ENCODE data around the gene CD69.

Gene CD69

DNA sequence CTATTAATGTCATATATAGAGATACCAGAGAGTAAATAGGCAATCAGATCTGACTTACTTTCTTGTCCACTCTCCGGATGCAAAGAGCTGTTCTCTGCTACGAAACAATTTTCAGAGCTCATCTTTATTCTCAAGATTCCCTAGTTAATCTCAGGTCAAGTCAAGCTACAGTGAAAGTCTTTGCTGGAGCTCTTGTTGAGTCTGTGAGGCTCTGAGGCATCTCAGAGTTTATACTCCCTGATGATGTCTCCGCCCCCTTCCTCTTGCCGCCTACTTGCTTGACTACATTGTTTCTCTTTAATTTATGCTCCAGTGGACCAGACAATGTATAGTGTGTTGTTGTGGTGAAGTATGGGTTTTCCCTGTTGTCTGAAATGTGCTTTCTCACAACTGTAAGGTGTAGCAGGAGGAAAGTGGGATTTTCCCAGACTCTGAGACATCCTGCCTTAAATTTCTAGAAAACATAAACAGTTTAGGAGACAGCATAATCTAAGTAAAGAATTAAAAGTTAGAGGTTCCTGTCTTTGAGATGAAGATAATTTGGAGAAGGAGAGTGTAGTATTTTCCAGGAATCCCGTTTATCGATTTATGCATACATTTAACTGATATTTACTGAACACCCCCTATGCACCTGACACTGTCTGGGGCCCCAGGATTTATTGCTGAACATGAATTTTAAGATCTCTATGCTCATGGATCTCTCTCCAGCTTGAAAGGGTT is at the start of gene CD69:
CD69 (minus strand) TSS at position 203 of the 720 bp plus-strand sequence; CDS start at position 122, 81 bp downstream.
- peak; percentile 98 for DNase-seq

DNA sequence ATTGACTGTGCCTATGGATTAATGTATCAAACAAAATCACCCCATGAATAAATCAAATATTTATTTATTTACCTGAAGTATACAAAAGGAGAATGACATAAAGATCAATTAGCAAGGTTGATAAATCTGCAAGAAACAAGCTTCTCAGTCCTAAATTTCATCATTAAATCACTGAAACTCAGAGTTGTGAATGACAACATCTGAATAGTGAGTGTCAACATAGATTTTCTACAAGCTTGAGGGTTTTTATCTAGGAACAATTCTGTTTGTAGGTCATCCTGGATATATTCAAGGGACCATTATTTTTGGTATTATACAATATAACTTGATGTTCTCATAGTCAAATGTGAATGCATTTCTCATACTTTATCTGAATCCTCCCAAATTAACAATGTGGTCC is 49.2 kb upstream of the CD69 start:
- DNase-seq = no peak

DNA sequence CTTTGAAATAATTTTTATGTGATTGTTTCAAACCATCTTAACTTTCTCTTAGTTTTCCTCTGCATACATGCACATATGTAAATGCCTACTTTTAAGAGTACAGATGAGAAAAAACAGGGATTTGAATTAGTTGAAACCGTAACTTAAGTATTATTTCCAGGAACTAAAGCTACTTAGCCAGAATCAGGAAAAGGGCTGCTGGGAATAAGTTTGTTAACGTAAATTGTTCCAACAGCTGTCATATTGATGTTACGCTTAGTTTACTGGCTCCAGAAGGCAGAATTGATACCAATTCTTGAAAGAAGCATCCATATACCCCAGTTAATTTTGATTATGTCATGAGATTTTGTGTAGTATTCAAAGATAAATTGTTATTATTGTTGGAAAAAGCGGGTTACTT is 48.6 kb upstream of the CD69 start:
- no peak for DNase-seq

DNA sequence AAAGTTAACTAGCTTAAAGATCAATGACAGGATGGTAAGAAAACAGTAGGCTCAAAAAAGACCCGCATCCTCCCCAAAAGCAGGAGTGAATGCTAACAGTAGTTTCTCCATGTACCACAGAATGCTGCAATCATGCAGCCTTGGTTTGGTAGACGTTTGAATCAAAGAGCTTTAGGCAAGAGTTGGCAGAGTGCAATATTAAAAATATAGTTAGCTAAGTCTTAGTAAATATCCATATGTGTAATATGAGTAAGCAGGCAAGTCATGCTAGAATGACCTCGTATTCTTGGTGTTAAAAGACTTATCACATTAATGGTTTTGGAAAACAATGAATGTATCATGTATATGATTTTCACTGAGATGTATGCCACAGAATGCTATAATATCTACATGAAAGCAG is 47.8 kb upstream of the CD69 start:
- no peak for DNase-seq

DNA sequence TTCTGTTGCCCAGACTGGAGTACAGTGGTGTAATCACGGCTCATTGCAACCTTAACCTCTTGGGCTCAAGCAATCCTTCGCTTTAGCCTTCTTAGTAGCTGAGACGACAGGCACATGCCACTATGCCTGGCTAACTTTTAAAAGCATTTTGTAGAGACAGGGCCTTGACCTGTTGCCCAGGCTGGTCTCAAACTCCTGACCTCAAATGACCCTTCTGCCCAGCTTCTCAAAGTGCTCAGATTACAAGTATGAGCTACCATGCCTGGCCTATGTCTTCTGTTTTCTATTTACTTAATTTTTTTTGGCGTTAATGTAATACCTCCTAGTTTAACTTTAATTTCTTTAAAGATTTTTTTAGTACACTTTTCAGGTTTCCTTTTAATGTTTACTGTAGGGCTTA is 46.0 kb upstream of the CD69 start:
- DNase-seq = no peak

DNA sequence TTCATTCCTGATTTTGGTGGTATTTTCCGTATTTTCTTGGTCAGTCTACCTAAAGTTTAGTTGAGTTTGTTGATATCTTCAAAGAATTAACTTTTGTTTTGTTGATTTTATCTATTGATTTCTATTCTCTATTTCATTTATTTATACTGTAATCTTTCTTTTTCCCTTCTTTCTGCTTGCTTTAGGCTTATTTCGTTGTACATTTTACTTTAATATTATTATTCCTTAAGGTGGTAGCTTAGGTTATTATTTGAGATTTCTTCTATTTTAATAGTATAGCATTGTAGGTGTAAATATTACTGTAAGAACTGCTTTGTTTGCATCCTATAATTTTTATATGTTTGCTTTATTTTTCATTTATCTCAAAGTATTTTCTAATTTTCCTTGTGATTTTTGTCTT is 45.2 kb upstream of the CD69 start:
- DNase-seq = no peak

DNA sequence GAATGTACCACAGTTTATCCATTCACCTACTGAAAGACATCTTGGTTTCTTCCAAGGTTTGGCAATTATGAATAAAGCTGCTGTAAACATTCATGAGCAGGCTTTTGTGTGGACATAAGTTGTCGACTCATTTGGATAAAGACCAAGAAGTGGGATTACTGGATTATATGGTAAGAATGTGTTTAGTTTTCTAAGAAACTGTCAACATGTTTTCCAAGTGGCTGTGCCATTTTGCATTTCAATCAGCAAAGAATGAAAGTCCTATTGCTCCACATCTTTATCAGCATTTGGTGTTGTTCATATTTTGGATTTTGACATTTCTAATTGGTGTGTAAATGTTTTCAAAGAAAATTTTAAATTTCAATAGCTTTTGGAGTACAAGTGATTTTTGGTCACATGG is 39.3 kb upstream of the CD69 start:
- DNase-seq = no peak

DNA sequence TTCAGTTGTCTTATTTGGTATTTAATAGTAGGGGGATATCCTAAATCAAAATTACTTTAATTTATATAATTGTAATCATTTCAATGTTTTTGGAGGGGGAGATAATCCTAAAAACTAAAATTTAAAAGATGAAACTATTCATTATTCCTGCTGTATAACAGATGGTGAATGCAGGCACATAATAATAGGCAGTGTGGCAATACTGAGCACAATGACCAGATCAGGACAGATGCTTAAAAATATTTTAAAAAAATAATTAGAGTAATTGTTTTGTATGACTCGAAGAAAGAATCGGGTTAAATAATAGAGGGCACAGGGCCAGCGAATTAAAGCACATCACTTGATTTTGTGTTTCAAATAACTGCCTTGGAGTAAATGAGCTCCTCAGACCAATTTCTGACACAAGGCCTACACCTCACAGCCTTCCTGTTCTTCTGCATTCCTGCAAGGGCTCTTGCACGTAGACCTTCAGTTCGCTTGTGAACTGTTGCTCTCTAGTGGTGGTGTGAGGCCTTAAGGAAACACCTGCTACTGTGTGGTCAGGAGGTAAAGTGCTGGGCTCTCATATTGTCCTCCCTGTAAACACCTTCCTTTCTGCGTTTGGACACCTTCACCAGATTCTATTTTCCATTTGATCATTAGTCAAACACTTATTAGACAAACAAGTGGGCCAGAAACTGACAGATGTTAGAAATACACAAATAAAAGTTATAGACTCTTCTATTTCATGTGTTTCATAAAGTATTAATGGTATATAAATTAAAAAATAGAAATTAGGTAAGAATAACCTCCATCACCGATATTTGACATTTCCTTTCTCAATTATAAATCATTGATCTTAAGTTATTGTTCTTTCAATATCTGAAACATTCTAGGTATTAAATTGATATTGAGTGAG is 37.3 kb upstream of the CD69 start:
- DNase-seq = peak; percentile 88

DNA sequence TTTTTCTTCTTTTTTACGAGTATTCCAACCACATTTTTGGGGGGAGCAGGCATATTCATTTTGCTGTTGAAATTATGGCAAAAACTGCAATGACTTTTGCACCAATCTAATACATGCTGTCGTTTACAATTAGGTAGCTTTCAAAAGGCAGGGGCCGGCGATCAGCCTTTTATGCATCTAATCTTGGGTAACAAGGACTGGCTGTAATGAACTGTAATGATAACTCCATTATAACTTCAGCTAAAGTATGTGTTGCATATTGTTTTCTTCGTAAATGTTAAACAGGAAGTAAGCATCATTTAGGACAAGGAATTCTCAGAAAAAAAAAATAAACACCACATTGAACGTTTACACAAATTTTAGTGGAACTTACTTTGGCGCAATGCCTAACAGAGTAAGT is 36.3 kb upstream of the CD69 start:
- DNase-seq = no peak

DNA sequence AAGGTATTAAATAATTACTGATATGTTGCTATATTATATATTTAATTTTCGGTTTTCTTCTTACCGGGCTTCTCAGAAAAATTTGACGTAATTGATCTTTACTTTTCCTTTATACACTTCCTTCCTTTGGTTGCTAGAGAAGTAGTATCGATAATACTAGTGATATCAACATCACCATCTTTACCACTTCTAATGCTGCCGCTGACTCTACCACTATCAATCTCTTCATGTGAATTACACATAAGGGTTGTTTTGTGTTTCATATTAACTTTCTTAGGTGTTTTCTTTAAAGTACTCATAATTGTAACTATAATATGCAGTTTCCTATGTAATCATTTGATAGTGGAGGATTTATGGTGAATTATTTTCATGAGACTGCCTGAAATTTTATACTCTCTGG is 35.6 kb upstream of the CD69 start:
- peak; percentile 78 for DNase-seq

DNA sequence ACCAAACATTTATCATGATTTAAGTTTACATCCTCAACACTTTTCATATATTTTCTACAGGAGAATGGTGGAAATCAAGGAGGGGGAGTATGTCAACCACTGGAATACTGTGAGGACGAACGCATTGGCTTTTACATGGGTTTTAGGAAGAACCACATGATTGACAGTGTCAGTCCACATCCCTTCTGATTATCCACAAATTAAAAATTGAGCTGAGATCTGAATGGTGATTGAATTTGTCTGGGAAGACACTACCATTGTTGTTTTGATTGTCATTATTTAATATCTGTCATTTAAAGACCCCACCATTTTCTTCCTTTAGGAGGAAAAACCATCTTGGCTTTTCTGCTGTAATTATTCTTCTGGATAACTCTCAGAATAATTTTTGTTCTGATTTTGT is 35.2 kb upstream of the CD69 start:
- DNase-seq = no peak

DNA sequence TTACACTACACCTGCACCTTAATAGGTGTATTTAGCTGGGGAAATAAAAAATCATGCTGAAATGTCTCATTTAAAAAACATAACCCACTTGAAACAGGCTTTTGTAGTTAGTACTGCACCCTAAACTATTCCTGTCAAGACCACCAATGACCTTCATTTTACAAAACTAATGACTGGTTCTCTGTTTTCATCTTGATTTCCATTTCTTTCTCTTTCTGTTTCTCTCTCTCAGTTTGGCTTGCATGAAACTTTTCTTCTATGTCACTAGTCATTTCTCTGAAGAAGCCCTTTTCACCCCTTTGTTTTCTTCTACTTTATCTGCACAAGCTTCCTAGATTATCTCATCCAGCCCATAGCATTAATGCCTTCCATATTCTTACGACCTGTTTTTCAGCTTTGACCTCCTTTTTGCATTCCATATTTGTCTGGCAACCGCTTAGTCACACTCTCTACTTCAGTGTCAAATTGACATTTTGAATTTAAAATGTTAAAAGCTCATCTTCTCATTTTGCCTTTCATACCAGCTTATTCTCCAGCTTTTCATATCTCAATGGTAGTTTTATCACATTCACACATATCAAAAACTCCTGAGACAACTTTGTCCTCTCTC is 33.9 kb upstream of the CD69 start:
- peak; percentile 24 for DNase-seq

DNA sequence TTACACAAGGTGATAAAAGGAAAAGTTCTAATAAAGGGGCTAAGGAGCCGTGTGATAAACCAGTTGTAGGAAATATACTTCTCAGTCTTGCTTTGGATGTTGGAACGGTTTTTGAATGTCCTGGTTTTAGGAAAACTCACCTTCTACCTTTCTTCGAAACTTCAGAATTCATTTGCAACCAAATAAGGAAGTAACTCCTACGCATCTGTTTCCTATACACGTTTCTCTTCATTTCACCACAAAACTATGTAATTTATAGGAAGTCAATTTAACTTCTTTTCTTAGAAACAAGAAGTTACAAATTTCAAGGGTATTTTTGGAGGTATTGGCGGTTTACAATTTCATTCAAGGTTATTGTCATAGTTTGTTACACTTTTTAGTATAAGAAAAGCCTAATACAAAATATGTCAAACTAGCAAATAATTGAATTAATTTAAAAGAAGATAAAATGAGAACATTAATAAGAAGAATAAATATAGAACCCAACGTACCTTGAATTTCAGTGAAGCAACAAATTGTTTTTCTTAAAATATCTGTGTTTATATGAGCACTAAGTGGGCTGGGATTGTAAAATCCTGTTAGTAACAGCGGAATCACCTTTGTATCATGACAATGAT is 33.2 kb upstream of the CD69 start:
- peak; percentile 55 for DNase-seq

DNA sequence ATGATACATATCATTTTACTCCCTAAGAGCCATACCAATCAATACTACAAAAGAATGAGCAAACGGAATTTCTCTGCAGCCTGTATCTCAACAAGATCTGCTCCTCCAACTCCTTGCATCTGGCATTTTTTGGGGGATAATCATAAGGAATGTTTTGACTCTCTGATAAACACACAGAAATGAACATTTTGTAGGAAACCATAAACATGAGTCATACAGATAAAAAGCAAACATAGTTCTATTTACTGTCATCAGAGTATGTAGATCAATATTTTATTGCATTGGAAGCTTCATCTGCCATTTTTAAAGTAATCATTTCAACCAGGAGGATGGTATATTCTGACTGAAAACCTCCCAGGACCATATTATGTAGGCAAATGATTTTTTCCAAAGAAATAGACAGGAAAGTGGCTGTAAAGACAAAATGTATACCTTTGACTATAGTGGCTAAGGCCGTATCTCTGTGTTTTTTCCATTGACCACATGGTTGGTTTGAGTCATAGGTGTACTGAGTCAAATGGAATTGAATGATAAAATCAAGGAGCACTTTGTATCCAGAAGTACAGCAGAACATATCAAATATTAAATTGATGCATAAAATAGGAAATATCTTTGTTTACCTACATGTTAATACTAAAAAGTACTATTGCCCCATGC is 32.4 kb upstream of the CD69 start:
- DNase-seq = no peak

DNA sequence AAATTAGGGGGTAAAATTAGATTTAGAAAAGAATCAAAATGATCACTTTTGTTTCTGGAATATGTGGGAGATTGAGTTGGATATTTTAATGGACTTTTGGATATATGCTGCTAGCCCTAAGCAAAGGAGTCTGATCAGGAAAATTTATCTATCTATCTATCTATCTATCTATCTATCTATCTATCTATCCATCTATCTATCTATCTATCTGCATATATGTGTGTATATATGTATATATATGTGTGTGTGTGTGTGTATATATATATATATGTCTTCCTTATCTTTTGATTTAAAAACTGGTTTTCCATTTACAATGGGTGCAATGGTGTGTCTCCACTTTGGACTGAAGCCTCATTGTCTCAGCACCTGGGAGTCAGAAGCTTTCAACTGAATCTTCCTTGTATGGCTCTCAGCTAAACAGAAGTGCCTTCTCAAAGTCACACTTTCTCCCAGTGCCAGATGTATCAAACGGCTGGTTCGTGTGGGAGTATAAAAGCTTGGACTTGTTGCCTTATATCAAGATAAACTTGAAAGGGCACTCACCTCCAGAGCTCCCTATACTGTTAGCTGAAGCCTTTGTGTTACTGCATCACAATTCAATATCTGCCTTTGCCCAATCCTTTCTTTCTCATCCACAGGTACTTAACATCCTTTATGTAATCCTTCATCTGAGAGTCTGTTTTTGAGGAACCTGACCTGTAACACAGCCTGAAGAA is 31.6 kb upstream of the CD69 start:
- DNase-seq = no peak

DNA sequence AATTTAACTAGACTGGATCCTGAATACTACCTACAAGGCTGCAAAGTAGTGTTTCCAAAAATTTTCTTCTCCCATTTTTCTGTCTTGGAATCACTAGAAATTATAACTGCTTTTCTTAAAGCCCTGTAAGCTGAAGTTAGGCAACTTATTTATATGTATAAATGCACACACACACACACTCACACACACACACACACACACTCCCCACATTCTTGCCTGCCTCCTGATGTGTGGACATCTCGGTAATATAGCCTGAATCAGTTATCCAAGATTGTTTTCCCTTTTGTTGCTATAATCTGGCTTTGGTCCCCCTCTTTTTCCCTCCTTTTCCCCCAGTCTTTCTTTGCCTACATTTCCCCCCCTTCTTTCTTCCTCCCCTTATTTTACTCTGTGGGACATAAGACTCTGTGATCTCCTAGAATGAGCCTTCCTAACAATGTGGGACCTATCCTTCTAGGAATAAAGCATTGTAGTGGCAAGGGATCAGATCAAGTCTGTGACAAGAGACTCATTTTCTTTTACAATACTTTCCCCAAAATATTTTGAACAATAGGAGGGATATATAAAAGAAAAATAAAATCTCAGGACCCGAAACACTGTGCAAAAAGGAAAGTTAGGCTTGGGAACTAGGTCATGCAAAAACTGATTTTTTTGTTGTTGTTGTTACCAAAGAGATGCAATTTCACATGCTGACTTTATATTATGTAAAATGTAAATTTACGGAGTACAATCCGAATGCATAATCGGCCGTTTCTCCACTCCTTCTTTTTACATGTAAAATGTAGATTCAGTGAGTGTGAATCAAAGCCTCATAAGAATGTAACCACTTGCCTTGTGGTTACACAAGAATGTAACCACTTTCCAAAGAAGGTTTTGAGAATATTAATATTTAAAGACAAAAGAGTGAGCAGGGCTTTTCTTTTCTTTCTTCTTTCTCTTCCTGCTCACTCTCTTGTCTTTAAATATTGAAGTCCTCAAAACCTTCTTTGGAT is 26.3 kb upstream of the CD69 start:
- DNase-seq = no peak

DNA sequence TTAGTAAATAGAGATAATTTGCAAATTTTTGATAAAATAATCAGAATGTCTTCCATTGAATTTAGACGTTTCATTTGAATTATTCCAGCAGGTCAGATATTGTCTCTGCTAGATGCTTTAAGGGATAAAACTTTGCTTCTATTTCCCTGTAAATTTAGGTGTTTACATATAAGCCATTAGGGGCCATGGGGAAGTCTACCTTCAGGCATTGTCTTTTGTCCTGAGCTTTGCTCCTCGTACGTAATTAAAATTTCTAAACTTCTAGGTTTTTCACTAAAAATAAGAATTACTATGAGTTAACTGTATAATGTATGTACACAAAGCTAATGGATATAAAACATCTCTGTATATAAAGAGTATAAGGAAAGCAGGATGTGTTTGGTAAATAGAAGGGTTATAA is 24.1 kb upstream of the CD69 start:
- DNase-seq = no peak

DNA sequence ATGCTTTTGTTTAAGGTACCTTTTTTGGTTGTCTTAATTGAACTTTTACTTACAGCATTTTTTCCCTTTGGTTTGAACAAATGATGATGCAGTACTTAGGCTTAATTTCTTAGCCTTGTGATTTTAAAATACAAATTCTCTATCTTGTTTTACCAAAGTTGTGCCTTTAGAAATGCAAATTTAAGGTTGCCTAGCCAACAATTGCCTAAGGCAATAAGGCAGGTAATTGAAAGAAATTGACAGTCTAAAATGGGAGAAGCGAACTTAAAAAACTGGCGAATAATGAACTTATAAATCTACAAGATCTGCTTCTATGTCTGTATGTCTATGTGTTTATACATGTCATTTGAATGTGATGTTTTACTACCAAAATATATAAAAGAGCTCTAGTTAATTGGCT is 23.6 kb upstream of the CD69 start:
- DNase-seq = no peak

DNA sequence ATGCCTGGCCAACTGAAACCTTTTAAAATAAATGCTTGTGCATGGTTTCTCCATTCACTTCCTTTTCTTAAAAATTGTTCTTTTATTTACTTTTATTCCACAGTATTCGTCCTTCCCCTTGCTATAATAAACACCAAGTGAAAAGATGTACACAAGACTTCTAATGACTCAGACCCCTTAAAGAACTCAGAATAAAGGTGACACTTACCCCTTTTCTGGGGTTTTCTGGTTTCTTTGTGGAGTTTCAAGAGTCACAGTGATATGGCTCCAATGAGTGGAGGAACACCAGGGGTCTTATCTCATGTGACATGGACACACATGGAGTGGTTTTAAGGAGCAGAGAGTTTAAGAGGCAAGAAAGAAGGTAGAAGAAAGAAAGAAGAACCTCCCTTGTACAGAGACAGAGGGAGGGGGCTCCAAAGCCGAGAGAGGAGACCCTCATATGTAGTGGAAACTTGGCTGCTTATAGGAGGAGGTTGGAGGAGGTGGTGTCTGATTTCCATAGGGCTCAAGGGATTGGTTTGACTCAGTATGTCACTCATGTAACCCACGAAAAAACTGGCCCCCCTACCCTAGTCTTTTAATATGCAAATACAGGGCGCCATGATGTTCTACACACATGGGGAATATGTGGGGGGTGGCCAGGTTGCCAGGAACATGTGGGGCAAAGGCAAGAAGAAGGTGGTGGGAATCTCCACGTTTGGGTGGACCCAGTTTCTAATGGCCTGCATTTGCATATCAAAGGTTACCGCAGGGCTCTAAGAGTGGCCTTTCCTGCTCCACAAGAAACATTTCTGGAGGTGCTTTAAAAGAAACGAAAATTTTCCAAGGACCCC is 22.1 kb upstream of the CD69 start:
- no peak for DNase-seq

DNA sequence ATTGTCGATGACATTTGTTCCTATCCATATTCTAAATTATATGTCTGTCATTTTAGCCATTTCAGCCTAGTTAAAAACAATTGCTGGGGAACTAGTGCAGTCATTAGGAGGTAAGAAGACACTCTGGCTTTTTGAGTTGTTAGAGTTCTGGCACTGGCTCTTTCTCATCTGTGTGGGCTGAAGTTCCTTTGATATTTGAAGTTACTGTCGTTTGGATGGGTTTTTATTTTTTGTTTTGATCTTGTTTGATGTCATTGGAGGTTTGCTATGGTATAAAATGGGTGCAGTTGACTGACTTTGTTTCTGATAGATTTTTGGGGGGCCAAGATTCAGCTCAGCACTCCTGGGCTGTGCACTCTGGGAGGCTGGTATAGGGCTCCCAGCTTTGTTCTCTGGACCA is 20.7 kb upstream of the CD69 start:
- no peak for DNase-seq
